HPDE6-E6E7 (cell line): ENCODE data around the gene SPATA45.
"Not testable (repeated sequence)": the region's sequence is repeated elsewhere in the genome, so short reads cannot be mapped to it uniquely, and the experiment has no call there.

ENCODE experiments used
- DNase-seq: peaks from one replicate; pipeline ENCODE4 v3.0.0; 2011; ENCODE audit warnings: missing footprints; ENCODE audit errors: extremely low spot score

Gene SPATA45

GRCh38 chr1:212847549-212847948 is at the start of gene SPATA45:
Gene SPATA45, minus strand, starts transcription at chr1:212847649. Its CDS starts 11,500 bp downstream, at chr1:212836149.
- no peak for DNase-seq

GRCh38 chr1:212892108-212892507 is 44.7 kb upstream of the SPATA45 start:
- no peak for DNase-seq

DNA sequence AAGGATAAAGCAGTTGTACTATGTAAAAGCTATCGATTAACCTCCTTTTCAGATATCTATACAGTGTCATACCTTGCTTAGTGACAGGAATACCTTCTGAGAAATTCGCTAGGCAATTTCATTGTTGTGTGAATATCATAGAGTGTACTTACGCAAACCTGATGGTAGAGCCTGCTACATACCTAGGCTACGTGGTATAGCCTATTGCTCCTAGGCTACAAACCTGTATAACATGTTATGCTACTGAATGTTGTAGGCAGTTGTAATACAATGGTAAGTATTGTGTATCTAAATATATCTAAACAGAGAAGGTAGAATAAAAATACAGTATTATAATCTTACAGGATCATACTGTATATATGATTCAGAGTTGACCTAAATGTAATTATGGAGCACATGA is 37.1 kb upstream of the SPATA45 start:
- DNase-seq, result no peak

DNA sequence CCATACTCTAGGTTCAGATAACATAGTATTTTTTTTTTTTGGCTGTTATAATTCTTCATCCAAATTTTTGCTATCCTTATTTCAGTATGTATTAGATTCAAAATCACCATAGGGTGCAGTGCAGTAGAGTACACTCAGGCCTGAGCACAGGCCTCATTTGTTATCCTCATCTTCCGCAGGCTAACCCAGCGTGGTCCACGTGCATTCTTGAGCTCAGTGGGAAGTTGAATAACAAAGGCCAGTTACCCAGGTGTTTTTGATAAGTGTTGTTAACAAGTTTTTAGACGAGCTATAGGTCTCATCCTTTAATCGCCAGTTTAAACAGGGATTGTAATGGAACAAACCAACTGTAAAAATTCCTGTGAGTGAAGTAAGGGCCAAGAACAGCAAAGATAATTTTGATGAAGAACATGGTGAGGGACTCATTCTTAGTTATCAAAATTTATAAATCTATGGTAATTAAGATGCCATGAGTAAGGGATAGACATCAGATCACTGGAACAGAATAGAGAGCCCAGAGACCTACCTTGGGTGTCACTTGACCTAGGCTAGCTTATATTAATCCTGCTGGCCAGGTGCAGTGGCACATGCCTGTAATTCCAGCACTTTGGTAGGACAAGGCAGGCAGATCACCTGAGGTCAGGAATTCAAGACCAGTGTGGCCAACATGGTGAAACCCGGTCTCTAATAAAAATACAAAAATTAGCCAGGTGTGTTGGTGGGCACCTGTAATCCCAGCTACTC is 32.7 kb upstream of the SPATA45 start:
- DNase-seq, result no peak

GRCh38 chr1:212878418-212878817 is 31.0 kb upstream of the SPATA45 start:
- no peak for DNase-seq

DNA sequence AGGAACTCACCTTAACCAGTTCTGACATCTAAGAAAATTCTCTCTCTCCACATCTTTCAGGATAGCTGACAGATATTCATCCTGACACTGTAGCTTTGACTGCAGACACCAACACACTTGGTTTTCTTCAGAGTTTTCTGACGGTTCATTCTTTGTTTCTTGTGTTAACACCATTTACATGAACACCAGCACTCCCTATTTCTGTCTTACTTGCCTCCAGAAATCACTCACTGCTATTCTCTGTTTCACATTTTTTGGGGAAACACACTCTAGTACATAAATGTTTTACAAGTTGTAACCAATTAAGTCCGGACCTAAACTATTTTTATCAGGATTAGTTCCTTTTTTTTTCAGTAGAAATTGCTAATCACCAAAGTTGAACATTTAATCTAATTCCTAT is 26.1 kb upstream of the SPATA45 start:
- no peak for DNase-seq

DNA sequence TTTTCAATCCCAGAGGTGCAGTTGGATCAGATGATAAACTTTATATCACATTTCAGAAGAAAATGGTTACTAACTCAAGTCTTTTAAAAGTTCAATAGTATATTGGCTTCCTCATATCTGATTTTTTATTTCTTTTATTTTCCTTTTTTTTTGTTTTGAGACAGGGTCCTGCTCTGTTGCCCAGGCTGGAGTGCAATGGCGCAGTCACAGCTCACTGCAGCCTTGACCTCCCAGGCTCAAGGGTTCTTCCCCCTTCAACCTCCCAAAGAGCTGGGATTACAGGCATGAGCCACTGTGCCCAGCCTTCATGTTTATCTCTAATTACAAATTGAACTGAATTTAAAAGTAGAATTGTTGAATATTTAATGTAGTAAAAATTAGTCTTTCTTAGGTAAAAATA is 24.5 kb upstream of the SPATA45 start:
- DNase-seq, result no peak

DNA sequence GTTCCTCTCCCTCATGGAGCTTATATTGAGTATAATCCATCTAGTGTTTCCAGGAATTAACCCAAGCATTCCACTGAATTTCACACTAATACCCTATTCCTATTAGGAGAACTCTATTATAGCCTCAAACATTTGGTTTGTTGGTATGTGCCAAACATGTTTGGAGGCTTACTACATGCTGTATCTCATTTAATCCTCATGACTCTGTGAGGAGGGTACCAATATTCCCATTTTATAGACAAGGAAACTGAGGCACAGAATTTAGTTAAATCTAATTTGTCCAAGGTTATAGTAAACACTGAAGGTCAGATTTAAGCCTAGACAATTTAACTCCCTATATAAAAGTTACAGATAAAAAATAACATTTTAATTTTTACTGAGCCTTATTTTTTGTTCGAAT is 19.7 kb upstream of the SPATA45 start:
- no peak for DNase-seq

DNA sequence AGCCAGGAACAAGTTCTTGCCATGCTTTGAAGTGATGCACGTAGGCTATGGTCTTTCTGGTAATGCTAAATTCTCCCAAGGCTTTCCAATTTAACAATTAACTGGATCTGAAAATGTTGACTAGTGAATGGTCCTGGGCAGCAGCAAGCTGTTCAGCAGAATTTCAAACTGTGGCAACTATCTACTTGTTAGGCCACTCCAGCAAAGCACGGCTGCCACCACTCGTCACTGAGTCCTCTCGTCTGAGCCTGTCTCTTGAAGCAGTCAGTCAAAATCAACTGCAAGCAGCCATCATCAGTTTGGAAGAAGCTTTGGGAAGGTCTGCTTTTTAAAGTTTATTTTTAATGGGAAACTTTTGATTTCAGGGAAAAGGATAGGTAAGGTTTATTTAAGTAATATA is 16.8 kb upstream of the SPATA45 start:
- no peak for DNase-seq

GRCh38 chr1:212863345-212863744 is 15.9 kb upstream of the SPATA45 start:
- DNase-seq, result not testable (repeated sequence)

DNA sequence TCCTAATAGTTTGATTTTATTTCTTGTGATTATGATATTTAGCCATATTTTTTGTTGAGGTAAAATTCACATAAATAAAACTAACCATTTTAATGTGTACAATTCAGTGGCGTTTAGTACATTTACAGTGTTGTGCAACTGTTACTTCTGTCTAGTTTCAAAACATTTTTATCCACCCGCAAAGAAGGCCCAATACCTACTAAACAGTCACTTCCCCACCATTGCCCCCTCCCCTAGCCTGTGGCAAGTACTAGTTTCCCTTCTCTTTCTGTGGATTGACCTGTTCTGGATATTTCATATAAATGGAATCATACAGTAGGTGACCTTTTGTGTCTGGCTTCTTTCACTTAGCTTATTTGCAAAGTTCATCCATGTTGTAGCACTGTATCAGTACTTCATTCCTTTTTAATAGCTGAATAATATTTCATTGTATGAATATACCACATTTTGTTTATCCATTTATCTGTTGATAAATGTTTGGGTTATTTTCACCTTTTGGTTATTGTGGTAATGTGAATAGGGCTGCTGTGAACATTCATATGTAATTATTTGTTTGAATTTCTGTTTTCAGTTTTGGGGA is 14.8 kb upstream of the SPATA45 start:
- DNase-seq, result no peak

GRCh38 chr1:212860713-212861581 is 13.5 kb upstream of the SPATA45 start:
- no peak for DNase-seq

GRCh38 chr1:212858461-212859265 is 11.2 kb upstream of the SPATA45 start:
- DNase-seq, result peak; percentile 36

DNA sequence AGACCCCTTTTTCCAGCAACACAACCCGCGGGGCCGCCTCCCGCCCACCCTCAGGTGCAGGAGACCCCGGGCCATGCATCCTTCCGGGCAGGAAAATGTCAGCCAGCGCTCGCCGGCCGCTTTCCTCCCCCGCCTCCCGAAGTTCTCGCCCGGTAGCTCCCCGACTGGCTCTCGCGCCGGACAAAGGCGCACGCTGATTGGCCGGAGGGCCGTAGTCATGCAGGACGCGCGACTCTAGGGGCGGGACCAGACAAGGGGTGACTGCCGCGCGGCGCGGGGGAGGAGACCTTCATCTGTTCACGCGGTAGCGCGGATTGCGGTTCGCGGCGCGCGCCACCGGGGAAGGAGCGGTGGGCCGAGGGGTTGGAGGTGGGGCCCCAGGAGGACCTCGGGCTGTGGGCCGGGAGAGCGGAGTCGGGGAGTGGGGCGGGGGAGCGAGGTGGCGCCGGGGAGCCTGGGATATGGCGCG is 10.6 kb upstream of the SPATA45 start, which contains the start of gene FLVCR1:
TSS of gene FLVCR1 (plus strand) at position 284 of the 469 bp plus-strand sequence. CDS start at position 462, 178 bp downstream.
- peak; percentile 97 for DNase-seq

GRCh38 chr1:212856755-212857154 is 9.3 kb upstream of the SPATA45 start:
- DNase-seq, result no peak

DNA sequence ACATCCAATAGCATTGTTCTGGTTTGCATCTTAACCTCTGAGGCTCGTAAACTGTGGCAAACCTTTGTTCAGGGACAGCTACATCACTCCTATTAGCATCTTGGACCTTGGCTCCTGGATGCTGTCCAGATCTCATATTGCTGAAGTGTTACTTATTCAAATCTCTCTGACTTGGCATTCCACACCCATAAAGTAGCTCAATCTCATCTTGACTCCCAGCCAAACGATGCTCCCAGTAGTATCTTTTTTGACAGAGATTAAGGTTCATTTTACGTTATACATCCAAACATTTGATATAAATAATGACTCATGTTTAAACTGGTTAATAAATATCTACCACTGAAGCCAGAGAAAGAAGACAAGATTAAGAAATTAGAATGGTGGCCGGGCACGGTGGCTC is 6.2 kb upstream of the SPATA45 start:
- no peak for DNase-seq

GRCh38 chr1:212852105-212852688 is 4.7 kb upstream of the SPATA45 start:
- no peak for DNase-seq

DNA sequence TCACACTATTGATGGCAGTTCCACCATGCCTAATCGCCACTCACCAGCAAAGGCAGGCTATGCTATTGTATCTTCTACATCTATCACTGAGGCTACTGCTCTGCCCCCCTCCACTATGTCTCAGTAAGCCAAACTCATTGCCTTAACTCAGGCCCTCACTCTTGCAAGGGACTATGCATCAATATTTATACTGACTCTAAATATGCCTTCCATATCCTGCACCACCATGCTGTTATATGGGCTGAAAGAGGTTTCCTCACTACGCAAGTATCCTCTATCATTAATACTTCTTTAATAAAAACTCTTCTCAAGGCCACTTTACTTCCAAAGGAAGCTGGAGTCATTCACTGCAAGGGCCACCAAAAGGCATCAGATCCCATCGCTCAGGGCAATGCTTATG is 2.9 kb downstream of the SPATA45 start:
- not testable (repeated sequence) for DNase-seq

- DNase-seq, result no peak
These were observed 9.3 kb downstream of the SPATA45 start for GRCh38 chr1:212838145-212838544.

DNA sequence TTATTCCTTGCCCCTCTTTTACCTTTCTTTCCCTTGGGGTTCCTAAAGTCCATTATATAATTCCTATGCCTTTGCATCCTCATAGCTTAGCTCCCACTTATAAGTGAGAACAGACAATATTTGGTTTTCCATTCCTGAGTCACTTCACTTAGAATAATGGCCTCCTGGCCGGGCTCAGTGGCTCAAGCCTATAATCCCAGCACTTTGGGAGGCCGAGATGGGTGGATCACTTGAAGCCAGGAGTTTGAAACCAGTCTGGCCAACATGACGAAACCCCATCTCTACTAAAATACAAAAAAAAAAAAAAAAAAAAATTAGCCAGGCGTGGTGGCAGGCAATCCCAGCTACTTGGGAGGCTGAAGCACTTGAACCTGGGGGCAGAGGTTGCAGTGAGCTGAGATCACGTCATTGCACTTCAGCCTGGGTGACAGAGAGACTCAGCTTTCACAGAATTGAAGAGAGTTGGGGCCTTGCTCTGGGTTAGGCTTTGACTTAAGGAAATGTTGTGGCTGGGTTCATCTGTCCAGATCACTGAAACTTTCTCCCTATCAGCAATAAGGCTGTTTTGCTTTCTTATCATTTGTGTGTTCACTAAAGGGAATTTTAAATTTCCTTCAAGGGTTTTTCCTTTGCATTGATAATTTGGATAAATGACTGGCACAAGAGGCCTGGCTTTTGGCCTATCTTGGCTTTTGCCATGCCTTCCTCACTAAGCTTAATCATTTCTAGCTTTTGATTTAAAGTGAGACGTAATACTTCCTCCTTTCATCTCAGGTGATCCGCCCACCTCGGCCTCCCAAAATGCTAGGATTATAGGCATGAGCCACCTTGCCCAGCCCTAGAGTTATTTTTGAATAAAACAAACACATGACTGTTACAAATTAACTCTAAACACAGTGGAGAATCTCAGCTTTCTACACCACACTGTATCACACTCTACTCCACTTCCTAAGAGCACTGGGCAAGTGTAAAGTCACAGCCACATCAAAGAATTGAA is 13.9 kb downstream of the SPATA45 start:
- DNase-seq, result not testable (repeated sequence)
